Activated CD4-positive, alpha-beta T cell treated with anti-CD3 and anti-CD28 coated beads, Interleukin-2, amount 50 U/mL, for 16 hours (primary cell): Measurements from ENCODE around the gene DCTPP1.

Experiments used
- DNase-seq: peaks from one replicate; pipeline ENCODE4 v3.0.0-alpha.2; 2020

DCTPP1 gene

DNA sequence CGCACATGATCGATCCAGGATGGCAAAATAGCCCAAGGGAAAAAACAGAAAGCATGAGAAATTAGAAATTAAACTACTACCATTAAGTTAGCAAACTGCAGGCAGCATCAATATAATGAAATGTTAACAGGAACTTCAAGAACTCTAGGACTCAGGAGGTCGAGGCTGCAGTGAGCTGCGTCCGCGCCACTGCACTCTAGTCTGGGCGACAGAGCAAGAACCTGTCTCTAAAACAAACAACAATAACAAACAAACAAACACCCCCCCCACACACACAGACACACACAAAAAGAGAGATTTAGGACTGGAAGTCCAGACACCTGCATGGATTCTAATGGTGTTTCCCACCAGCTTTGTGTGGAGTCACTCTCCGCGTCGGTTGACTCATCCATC lies 16.4 kb upstream of the DCTPP1 start:
- DNase-seq, result no peak

DNA sequence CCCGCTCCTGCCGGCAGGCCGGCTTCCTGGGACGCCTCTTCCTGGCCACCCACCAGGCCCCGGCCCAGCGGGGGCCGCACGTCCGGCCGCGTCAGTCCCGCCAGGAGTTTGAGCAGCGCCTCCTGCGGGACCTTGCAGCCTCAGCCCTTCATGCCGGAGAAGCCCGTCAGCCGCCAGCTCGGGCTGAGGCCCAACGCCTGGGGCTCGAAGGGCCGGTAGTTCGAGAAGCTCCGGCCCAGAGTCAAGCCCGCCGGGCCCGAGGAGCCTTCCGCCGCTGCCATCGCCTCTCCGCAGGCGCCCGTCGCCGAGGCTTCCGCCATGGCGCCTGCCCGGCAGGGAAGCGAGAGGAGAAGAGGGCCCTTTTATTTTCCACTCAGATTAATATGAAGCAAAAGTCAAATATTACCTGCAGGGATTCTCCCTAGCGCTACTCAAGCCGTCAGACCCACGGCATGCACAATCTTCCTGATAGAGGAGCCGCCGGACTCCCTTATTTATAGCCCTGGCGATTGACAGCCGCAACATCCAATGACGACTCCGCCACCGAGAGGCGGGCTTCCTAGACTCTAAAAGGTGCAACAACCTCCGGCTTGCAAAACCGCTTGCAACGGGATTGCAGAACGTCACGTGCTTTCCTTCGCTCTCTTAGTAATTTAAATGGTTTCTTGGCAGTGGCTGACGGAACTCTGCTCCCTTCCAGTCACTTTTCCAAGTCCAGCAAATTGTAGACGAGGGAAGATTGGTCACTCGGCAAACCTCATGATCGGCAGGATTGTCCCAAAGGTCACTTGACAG lies 15.8 kb upstream of the DCTPP1 start, which contains the start of gene SEPHS2:
SEPHS2 (minus strand) TSS at position 467 of the 795 bp plus-strand sequence; CDS start at position 320, 147 bp downstream.
- DNase-seq, result peak; percentile 99

DNA sequence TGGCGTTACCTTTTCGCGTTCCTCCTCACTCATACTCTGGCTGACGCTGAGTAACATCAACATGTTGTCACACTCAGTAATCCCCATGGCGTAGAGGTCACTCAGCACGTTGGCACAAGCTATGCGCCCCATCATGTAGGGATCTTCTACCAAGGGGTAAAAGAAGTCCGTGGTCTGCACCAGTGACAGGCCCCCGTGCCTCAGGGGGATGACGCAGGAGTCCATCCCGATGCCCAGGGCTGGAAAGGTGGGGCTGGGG lies 15.2 kb upstream of the DCTPP1 start:
- no peak for DNase-seq

DNA sequence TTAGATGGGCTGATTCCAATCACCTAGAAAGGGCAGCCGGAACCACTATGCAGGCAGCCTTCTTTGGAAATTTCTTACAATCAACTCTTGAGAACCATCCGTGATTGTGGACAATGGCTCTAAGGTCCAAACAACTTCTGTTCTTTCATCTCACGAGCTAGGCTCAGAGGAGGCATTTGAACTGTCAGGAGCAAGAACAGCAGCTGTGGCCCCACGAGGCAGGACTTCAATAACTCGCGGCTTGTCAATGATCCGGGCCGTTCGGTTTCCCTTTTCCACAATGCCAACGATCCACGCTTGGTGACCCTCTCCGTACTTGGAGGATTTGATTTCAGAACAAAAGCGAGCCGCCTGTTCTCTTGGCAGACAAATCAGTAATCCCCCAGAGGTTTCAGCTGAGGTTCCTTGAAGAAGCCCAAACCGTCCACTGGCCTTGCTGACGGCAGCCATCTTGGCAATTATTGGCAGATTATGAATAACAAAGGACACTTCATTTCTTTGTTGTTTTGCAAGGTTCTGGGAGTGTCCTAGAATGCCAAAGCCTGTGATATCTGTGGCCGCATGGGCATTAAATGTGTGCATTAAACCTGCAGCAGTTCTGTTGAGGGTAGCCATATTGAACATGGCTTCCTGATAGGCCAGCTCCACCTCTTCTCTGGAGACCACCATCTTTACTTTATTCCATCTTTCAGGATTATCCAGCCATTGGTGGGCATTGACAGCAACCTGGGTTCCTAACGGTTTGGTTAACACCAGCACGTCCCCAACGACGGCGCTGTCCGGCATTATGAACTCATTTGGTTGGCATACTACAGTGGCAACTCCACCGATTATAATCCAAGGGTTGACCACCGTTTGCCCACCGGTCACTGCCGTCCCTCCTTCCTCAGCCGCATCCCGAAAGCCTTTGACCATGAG lies 14.7 kb upstream of the DCTPP1 start:
- DNase-seq, result no peak

DNA sequence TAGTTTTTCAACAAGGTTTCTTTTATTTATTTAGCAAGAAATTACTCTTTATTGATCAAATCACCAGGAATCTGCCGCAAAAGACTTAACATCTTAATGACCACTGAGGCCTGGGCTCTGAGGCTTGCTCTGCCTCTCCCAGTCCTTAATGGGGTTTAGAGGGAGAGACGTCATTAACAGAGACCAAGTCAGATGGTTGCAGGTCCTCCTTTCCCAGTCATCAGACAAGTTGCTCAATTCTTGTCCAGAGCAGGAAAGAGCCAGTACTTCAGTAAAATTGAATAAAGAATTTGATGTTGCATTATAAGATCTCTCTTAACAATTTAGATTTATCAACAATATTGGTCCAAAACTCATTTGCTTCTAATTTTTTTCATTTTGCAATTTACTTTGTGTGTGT lies 13.8 kb upstream of the DCTPP1 start:
- DNase-seq, result no peak

DNA sequence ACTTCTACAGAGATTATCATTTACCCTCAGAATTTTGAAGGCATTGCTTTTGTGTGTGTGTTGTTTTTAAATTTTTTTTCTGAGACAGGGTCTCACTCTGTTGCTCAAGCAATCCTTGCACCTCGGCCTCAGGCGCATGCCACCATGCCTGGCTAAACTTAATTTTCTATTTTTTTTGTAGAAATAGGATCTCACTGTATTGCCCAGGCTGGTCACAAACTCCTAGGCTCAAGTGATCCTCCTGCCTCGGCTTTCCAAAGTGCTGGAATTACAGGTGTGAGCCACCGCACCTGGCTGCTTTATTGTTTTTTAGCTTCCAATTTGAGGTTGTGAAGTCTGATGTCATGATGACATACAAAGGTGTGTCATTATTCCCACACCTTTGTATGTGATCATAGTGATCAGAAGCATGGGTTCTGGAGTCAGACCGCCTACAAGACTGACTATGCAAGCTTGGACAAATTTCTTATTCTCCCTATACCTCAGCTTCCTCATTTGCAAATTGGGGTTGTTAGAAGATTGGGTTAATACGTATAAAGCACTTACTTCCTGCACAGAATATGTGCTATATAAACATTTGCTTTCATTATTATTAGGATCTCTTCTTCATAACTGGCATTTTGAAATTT lies 10.0 kb upstream of the DCTPP1 start:
- no peak for DNase-seq

DNA sequence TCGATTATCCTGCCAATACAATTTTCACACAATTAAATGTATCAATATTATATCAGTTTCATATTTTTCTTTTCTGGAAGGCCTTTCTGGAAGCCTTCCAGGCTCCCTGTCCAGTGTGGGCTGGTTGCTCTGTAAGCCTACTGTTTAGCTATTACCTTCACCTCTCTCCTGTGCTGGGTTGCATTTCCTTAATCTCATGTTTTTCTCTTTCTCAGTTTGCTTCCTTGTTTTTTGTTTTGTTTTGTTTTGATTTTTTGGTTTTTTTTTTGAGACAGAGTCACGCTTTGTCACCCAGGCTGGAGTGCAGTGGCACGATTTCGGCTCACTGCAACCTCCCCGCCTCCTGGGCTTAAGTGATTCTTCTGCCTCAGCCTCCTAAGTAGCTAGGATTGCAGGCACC lies 9.0 kb upstream of the DCTPP1 start:
- no peak for DNase-seq

DNA sequence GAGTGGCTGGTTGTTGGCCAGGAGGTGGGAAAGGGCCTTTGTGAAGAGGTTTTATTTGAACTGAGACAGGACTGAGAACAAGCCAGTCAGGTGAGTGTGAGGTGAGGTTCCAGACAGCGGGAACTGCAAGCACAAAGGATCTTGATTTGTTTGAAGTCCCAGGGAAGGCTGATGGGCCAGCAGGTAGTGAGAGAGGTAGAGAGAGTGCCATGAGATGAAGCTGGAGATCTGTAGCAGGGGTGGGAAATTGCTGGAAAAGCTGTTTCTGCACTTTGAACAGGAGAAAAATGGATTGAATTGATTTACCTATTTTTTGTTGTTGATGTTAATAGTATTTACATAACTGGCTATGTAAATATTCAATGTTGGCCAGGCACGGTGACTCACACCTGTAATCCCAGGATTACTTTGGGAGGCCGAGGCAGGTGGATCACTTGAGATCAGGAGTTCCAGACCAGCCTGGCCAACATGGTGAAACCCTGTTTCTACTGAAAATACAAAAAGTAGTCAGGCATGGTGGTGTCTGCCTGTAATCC lies 7.7 kb upstream of the DCTPP1 start:
- no peak for DNase-seq

DNA sequence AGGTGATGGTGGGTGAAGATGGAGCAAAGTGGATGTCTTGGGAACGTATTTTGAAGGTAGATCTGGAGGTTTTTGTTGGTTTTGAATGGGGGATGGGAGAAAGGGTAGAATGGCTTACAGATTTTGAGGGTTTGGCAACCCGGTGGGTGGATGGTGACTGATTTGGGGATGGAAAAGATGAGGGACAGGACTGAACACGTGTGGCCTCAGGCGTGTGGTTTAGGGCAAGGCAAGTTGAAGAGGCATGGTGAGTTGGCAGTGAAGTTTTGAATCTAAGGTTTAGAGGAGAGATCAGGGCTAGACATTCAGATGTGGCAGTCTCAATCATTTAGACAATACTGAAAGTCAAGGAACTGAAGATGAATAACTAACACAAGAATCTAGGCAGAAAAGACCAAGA lies 5.0 kb upstream of the DCTPP1 start:
- peak; percentile 80 for DNase-seq

DNA sequence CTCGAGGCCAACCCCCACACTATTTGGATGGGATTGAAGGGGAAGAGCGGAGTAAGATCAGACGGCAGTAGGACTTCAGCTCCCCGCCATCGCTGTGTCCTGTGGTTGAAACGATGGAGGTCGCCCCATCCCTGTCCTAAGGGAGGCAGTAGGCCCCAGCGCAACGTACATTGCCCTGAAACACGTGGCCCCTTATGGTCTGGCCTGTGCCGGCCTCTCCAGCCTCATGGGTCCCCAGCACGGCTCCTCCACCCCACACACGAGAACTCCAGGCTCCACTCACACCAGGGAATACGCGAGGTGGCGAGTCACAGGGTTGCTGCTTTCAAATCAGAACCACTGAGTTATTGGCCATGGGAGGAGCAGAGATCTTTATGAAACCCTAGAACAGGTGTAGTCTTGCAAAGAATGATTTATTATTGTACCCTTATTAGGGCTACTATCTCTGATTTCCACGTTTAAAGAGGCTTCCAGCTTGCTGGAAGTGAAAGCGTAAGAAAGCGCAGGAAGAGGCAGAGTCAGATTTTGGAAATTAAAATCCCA lies 669 bp upstream of the DCTPP1 start:
- no peak for DNase-seq

DNA sequence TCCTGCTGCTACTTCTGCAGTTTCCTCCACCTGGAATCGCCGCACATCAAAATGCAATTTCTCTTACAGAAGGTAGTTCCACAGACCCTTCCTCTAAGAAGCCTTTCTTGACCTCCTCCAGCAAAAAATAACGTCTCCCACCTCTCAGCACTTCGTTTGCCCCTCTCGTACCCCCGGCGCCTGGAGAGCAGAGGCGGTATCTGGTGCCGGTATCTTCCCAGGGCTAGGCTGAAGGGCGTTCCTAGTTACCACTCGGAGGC lies 482 bp downstream of the DCTPP1 start:
- no peak for DNase-seq

DNA sequence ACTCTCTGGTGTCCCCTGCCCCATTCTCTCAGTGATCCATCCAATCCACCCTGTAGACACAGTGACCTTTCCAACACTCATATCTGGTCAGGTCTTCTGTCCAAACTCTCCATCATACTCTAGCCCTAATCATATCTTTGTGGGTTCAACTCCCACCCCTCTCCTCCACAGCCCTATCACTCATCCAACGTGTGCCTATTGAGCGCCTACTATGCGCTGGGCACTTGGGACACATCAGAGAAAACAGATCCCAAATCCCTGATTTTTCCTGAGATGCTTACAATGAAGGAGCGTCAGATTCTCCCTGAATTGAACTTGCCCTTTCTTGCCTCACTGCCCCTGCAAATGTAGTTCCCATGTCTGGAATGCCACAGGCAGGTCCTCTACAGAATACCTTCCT lies 1.8 kb downstream of the DCTPP1 start:
- no peak for DNase-seq

DNA sequence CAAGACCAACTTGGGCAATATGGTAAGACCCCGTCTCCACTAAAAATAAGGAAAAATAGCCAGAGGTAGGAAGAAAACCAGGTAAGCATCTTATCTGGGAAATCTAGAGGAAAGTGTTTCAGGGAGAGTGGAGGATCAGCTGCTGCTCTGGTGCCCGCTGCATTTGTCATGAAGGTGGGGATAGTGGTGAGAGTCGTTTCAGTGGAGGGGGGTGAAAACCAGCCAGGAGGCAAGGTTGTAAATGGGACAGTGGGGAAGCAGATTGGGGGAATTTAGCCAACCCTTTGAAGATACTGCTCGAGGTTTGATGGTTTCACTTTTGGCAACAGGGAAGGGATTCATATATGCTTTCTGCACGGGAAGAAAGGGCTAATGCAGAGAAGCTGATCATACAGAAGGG lies 8.8 kb downstream of the DCTPP1 start:
- DNase-seq, result no peak

DNA sequence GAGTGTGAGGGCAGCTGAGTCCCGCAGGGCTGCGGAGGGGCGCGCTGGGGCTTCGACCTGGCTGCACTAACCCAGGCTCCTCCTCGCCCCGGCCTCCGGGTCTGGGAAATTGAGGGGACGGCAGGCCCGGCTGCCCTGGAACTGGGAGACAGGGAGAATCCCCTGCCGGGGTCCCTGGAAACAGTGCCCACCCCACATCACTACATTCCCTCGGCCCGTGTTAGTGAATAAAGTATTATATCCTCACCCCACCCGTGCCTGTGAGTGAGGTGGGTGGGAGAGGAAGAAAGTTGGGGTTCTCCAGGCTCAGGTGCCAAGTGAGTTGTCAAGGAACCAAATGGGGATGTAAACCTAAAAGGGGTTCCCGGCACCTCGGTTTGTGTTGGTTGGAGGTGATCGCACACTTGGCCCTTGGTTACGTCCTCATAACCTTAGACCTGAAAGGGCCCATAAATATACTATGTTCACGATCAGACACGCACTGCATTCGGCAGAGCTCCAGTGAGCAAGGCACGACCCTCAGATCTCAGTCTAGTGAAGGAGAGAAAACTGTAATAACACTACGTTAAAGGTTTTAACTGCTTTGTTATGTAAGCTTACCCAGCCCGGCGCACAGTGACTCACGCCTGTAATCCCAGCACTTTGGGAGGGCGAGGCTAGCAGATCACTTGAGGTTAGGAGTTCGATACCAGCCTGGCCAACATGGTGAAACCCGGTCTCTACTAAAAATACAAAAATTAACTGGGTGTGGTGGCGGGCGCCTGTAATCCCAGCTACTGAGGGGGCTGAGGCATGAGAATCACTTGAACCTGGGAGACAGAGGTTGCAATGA lies 11.3 kb downstream of the DCTPP1 start:
- no peak for DNase-seq

DNA sequence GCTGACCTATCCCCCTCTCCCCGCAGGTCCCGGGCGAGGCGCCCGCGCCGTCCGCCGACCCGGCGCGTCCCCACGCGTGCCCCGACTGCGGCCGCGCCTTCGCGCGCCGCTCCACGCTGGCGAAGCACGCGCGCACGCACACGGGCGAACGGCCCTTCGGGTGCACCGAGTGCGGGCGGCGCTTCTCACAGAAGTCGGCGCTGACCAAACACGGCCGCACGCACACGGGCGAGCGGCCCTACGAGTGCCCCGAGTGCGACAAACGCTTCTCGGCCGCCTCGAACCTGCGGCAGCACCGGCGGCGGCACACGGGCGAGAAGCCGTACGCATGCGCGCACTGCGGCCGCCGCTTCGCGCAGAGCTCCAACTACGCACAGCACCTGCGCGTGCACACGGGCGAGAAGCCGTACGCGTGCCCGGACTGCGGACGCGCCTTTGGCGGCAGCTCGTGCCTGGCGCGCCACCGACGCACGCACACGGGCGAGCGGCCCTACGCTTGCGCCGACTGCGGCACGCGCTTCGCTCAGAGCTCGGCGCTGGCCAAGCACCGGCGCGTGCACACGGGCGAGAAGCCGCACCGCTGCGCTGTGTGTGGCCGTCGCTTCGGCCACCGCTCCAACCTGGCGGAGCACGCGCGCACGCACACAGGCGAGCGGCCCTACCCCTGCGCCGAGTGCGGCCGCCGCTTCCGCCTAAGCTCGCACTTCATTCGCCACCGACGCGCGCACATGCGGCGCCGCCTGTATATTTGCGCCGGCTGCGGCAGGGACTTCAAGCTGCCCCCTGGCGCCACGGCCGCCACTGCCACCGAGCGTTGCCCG lies 12.1 kb downstream of the DCTPP1 start:
- peak; percentile 93 for DNase-seq

DNA sequence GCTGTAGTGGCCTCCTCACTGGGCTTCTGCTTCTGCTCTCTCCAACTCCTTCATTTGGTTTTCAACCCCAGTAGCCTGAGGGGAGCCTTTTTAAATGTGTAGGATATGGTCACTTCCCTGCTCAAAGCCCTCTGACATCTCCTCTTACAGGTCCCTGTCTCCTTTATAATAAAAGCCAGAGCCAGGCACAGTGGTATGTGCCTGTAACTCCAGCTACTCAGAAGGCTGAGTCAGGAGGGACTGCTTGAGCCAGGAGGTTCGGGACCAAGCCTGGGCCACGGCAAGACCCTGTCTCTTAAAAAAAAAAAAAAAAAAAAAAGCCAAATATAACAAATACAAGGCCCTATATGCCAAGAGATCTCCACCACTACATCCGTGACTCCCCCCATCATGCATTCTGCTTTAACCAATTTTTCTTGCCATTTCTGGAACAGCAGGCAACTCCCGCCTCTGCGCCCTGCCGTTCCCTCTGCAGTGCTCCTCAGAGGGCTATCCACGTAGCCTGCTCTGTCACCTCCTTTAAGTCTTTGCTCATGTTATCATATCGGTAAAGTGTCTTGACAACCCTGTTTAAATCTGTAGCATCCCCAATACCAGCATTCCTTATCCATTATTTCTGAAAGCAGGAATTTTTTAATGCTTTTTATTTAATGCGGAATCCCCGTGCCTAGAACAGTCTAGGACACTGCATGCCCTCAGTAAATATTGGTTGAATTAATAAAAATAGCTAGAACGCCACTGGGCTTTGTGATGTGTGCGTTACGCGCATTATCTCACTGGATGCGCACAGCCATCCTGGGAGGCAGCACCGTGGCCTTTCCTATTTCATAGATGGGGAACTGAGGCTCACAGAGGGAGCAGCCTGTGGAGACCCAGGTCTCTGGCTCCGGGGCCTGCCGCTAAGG lies 13.0 kb downstream of the DCTPP1 start:
- no peak for DNase-seq

DNA sequence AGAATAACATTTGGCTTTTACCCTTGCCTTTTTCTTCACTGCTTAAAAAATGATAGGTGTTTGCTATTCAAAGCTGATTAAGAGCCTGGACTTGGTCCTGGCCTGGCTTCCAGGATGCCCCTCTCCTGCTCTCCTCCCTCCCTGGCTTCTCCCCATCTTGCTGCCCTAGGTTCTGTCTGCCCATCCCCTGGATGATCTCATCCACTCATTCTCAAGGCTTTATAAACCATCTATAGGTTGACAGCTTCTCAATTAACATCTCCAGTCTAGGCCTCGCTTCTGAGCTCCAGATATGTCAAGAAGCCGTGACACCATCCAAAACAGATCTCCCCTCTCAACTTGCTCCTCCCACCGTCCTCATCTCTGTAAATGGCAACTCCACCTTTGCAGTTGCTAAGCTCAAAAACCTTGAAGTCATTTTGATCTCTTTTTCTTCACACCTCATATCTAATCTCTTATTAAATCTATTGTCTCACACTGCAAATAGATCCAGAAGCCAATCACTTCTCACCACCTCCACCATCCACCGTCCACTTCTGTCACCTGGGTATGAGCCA lies 13.7 kb downstream of the DCTPP1 start:
- no peak for DNase-seq

DNA sequence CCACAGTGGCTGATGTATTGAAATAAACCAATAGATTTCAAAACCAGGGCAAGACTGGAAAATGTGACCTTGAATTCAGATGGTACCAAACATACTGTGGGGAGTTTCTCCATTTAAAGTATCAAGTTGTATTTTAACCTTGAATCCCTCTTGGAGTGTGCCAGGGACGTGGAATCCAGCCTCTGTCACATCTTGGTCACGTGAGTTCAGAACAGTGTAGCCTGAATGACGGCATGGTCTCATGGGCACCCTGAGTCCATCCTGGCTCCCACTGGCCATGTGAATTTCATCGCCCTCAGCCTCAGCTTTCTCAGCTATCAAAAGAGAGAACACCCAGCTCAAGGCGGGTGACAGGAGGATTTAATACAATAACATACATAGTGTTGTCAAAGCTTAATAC lies 15.7 kb downstream of the DCTPP1 start:
- no peak for DNase-seq

DNA sequence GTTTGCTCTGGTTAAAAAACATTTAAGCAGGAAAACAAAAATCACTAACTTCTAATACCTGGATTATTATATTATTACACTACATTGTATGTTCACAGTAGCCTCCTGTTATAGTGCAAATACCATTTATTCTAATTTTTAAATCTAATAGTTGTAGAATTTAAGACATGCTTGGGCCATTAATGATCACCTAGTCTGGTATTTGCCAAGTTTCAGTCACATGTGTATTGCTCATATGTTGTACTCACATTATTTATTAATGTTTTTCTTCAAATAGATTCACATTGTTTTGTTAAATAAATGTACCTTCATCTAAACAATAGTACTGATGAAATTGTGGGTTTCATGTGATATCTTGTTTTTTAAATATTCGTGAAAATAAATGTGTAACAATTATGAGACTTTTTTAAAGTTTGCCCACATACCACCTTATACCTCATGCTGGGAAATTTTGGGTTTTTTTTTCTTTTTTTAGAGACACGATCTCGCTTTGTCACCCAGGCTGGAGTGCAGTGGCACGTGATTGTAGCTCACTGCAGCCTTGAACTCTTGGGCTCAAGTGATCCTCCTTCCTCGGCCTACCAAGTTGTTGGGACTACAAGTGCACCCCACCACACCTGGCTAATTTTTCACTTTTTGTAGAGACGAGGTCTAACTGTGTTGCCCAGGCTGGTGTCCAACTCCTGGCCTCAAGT lies 16.6 kb downstream of the DCTPP1 start:
- no peak for DNase-seq
